IMR-90 (cell line): Measurements from ENCODE around the gene CD248. TPM values are rescaled to one million over a fixed set of nuclear protein-coding genes. Genes with fewer than 3 reads are reported as not detected.
A peak's percentile ranks its signal among the peaks of the same experiment; 100 is the strongest.

Experiments
- ATAC-seq: fragments of 200-7000 bp; cut with Tn5 transposase; 2 replicates; pipeline ENCODE4 v1.9.1; 2020; ENCODE audit warnings: low read depth, mild to moderate bottlenecking, moderate library complexity
- BruUV-seq: library from RNA; stranded (reverse); fragments of 400-500 nt; replicated peaks from 2 replicates; lab custom pipeline; 2021; lab: Mats Ljungman, UMichigan
- CTCF ChIA-PET: fragments of 300-600 bp; formaldehyde crosslinking; extraction: SDS; loops from one replicate; lab custom pipeline; 2021; ENCODE audit warnings: antibody characterized with exemption; lab: Yijun Ruan, JAX
- POLR2A ChIA-PET: fragments of 300-600 bp; sonication (Branson Sonifier 250); formaldehyde crosslinking; loops from one replicate; lab custom pipeline; 2022; ENCODE audit warnings: antibody characterized with exemption; ENCODE audit not compliant: unreplicated experiment; lab: Charles Lee
- DNase-seq: peaks from one replicate; pipeline ENCODE4 v3.0.0; 2013
- H2AFZ ChIP-seq: replicated peaks from 2 replicates; pipeline ENCODE3; 2013; ENCODE audit warnings: low read length, mild to moderate bottlenecking; ENCODE audit not compliant: poor library complexity
- H2AK5ac ChIP-seq: 2 replicates; pipeline ENCODE4 v1.6.1; 2013; ENCODE audit warnings: low read depth, low read length, inconsistent platforms
- H2AK9ac ChIP-seq: replicated peaks from 2 replicates; pipeline ENCODE3; 2013; ENCODE audit warnings: mild to moderate bottlenecking, low read depth, low read length, moderate library complexity; ENCODE audit not compliant: poor library complexity
- H2BK120ac ChIP-seq: 2 replicates; pipeline ENCODE4 v1.6.1; 2013; ENCODE audit warnings: low read depth, low read length, inconsistent platforms
- H2BK15ac ChIP-seq: 3 replicates; pipeline ENCODE4 v1.6.1; 2013; ENCODE audit warnings: low read depth, low read length, inconsistent platforms
- H2BK20ac ChIP-seq: 2 replicates; pipeline ENCODE4 v1.6.1; 2013; ENCODE audit warnings: low read depth, mild to moderate bottlenecking, inconsistent platforms, low read length, moderate library complexity
- H2BK5ac ChIP-seq: 2 replicates; pipeline ENCODE4 v1.6.1; 2013; ENCODE audit warnings: mild to moderate bottlenecking, low read depth, low read length, inconsistent platforms; ENCODE audit not compliant: poor library complexity, severe bottlenecking
- H3K14ac ChIP-seq: replicated peaks from 2 replicates; pipeline ENCODE4 v1.6.1; 2013; ENCODE audit warnings: low read depth, low read length, inconsistent platforms
- H3K18ac ChIP-seq: 2 replicates; pipeline ENCODE4 v1.6.1; 2013; ENCODE audit warnings: low read depth, low read length, control low read depth
- H3K23ac ChIP-seq: 2 replicates; pipeline ENCODE4 v1.6.1; 2013; ENCODE audit warnings: low read depth, low read length, inconsistent platforms
- H3K27ac ChIP-seq: 2 replicates; pipeline ENCODE4 v1.5.1; 2013; ENCODE audit warnings: mild to moderate bottlenecking, control low read depth, low read length; ENCODE audit not compliant: insufficient read depth
- H3K27me3 ChIP-seq: 2 replicates; pipeline ENCODE4 v1.6.1; 2013; ENCODE audit warnings: low read length; ENCODE audit not compliant: control insufficient read depth, insufficient read depth
- H3K36me3 ChIP-seq: 2 replicates; pipeline ENCODE4 v1.6.1; 2013; ENCODE audit warnings: low read length, mixed read lengths; ENCODE audit not compliant: control insufficient read depth, insufficient read depth
- H3K4ac ChIP-seq: 2 replicates; pipeline ENCODE4 v1.6.1; 2013; ENCODE audit warnings: low read depth, low read length, inconsistent platforms
- H3K4me1 ChIP-seq: 2 replicates; pipeline ENCODE4 v1.6.1; 2013; ENCODE audit warnings: low read length, mixed read lengths; ENCODE audit not compliant: control insufficient read depth, insufficient read depth
- H3K4me2 ChIP-seq: 2 replicates; pipeline ENCODE4 v1.6.1; 2013; ENCODE audit warnings: low read depth, mild to moderate bottlenecking, control low read depth, low read length, moderate library complexity
- H3K4me3 ChIP-seq: 2 replicates; pipeline ENCODE4 v1.5.1; 2013; ENCODE audit warnings: low read depth, mild to moderate bottlenecking, control low read depth, low read length, moderate library complexity; ENCODE audit not compliant: insufficient read depth
- H3K56ac ChIP-seq: 2 replicates; pipeline ENCODE4 v1.6.1; 2013; ENCODE audit warnings: low read length, inconsistent platforms; ENCODE audit not compliant: insufficient read depth; ENCODE audit errors: extremely low read depth
- H3K79me1 ChIP-seq, 2 experiments: 2 replicates each; pipeline ENCODE4 v1.6.1; 2013; ENCODE audit warnings: low read length in 2 of 2, inconsistent platforms in 1 of 2, low read depth in 1 of 2
- H3K9ac ChIP-seq: 2 replicates; pipeline ENCODE4 v1.6.1; 2013; ENCODE audit warnings: low read depth, low read length, control low read depth
- H3K9me1 ChIP-seq: 2 replicates; pipeline ENCODE4 v1.6.1; 2013; ENCODE audit warnings: low read length, inconsistent platforms; ENCODE audit not compliant: insufficient read depth
- H3K9me3 ChIP-seq: 2 replicates; pipeline ENCODE4 v1.6.1; 2013; ENCODE audit warnings: low read length; ENCODE audit not compliant: control insufficient read depth, insufficient read depth
- H4K20me1 ChIP-seq: 2 replicates; pipeline ENCODE4 v1.6.1; 2013; ENCODE audit warnings: low read length, inconsistent platforms; ENCODE audit not compliant: insufficient read depth
- H4K5ac ChIP-seq: 2 replicates; pipeline ENCODE4 v1.6.1; 2013; ENCODE audit warnings: mild to moderate bottlenecking, low read depth, low read length, control low read depth
- H4K8ac ChIP-seq, 2 experiments: 2 replicates each; pipeline ENCODE4 v1.6.1; 2013; ENCODE audit warnings: low read depth in 2 of 2, low read length in 2 of 2, control low read depth in 1 of 2, inconsistent platforms in 1 of 2
- H4K91ac ChIP-seq: 2 replicates; pipeline ENCODE4 v1.6.1; 2013; ENCODE audit warnings: low read depth, low read length, inconsistent platforms; ENCODE audit not compliant: insufficient read depth
- BHLHE40 ChIP-seq: fragments of 150-350 bp; IDR thresholded peaks from 2 replicates; pipeline ENCODE4 v1.6.1; 2016; ENCODE audit warnings: mild to moderate bottlenecking, low read depth, low read length
- CEBPB ChIP-seq: IDR thresholded peaks from 2 replicates; pipeline ENCODE4 v1.6.1; 2012; ENCODE audit warnings: low read depth, low read length, improper control_type of control experiment
- CTCF ChIP-seq: conservative IDR thresholded peaks from 2 replicates; pipeline ENCODE4 v1.5.1; 2012; ENCODE audit warnings: mild to moderate bottlenecking, low read depth, low read length, improper control_type of control experiment
- MAZ ChIP-seq: IDR thresholded peaks from 2 replicates; pipeline ENCODE4 v1.6.1; 2012; ENCODE audit warnings: low read depth, mild to moderate bottlenecking, low read length, improper control_type of control experiment, moderate library complexity, borderline replicate concordance
- USF2 ChIP-seq: fragments of 150-350 bp; IDR thresholded peaks from 2 replicates; pipeline ENCODE4 v1.6.1; 2017; ENCODE audit warnings: mild to moderate bottlenecking, antibody characterized with exemption, low read length, low read depth
- WGBS, 2 experiments: methylation state at CpG; one replicate each; pipeline versions ENCODE4 v1.1.5 to v1.1.7; 2013; ENCODE audit warnings: missing lambda C conversion rate in 2 of 2; ENCODE audit not compliant: insufficient read length in 1 of 2; ENCODE audit errors: extremely low coverage in 2 of 2; 5-methylcytosine and 5-hydroxymethylcytosine counted together
- dilution Hi-C: fragments of 300-500 bp; cut with HindIII; formaldehyde crosslinking; loops from one replicate; pipeline ENCODE4 v1.14.3; 2018; ENCODE audit warnings: low sequenced_read_pairs; ENCODE audit not compliant: unreplicated experiment
- in situ Hi-C: fragments of 300-500 bp; cut with MboI; formaldehyde crosslinking; loops from 3 replicates; pipeline ENCODE4 v1.14.3; 2019; ENCODE audit warnings: low sequenced_read_pairs, inconsistent platforms, mixed read lengths
- intact Hi-C: fragments of 100-400 bp; cut with micrococcal nuclease; formaldehyde crosslinking; loops from 2 replicates; pipeline ENCODE4 v1.10.0; 2022
- polyA plus RNA-seq, 3 experiments: library from polyadenylated mRNA; depleted of rRNA; stranded (reverse); fragments of >200 nt; gene quantifications; 2 replicates each; pipeline ENCODE4 v1.2.3, GENCODE V29; 2012; ENCODE audit warnings: low replicate concordance in 1 of 3
- total RNA-seq: library from RNA; depleted of rRNA; stranded (reverse); fragments of >200 nt; gene quantifications from 2 replicates; pipeline ENCODE4 v1.2.3, GENCODE V29; 2012

CD248 gene
- total and polyA plus RNA-seq, 2 of the 4 experiments (the other 2 are of a cell fraction) = 19.5 to 223 TPM

GRCh38 chr11:66281001-66281400, 35.8 kb downstream of the CD248 start:
- no peak overlapping the region for H4K8ac ChIP-seq
- DNase-seq (no peak), ATAC-seq (no peak)
- H2AK5ac ChIP-seq = no peak overlapping the region
- POLR2A ChIA-PET = interaction anchor here (0.8 kb wide), 1 partner anchor 8 kb away, joined by 3 read pairs; the partner anchor contains the start of gene YIF1A
- dilution Hi-C loops (no loop called here), intact Hi-C loops (no loop called here), in situ Hi-C loops (no loop called here)
- H4K91ac ChIP-seq = no peak overlapping the region
- H2AK9ac ChIP-seq = peak overlapping the region; percentile 28
- H4K20me1 ChIP-seq = peaks cover 35% of the 10 kb centered on the region
- H3K18ac ChIP-seq = no peak overlapping the region
- H3K9me3 ChIP-seq = no peaks in the 10 kb centered on the region
- no peak overlapping the region for H2BK15ac ChIP-seq
- peaks cover 5% of the 10 kb centered on the region; the same call in 1 of the 2 replicates for H3K4me1 ChIP-seq
- H4K5ac ChIP-seq = no peak overlapping the region
- H3K27ac ChIP-seq = no peak overlapping the region
- H3K14ac ChIP-seq = no peak overlapping the region
- H3K4ac ChIP-seq = no peak overlapping the region
- no peak overlapping the region for H3K4me2 ChIP-seq
- no peak overlapping the region for H3K9ac ChIP-seq
- 0 out of 2 replicates have a peak overlapping the region, but pooled peaks have one; percentile 17 for H3K23ac ChIP-seq
- no peaks in the 10 kb centered on the region; the same call in 1 of the 2 replicates for H3K27me3 ChIP-seq
- H3K9me1 ChIP-seq = peaks cover 6% of the 10 kb centered on the region; the same call in 1 of the 2 replicates
- H3K36me3 ChIP-seq = peaks cover 17% of the 10 kb centered on the region; the same call in 1 of the 2 replicates
- H3K56ac ChIP-seq = no peak overlapping the region
- WGBS, 2 experiments = no CpG with 5 or more reads among the region's 6 CpGs
- no peak for TF ChIP-seq CTCF
- no peak for TF ChIP-seq CEBPB
- no peak for TF ChIP-seq USF2
- no peak for TF ChIP-seq BHLHE40
- no peak for TF ChIP-seq MAZ
- H3K79me1 ChIP-seq = peaks cover 3 to 20% of the 10 kb centered on the region in 2 experiments; a peak in 3 of 4 replicates
- no peak overlapping the region for H2BK5ac ChIP-seq
- no TSS peak for BruUV-seq
- no peak overlapping the region for H3K4me3 ChIP-seq
- H2BK20ac ChIP-seq = no peak overlapping the region
- peak overlapping the region; percentile 63 for H2AFZ ChIP-seq
- CTCF ChIA-PET = no interaction called here
- H2BK120ac ChIP-seq = no peak overlapping the region
